ENCODE results near the gene GNA14. TPM values are rescaled to one million over a fixed set of nuclear protein-coding genes. Genes with fewer than 3 reads are reported as not detected.
"Not testable (repeated sequence)": the region's sequence is repeated elsewhere in the genome, so short reads cannot be mapped to it uniquely, and the experiment has no call there.

Gene GNA14
- total RNA-seq, 2 experiments from 2014 or later = not detected

DNA sequence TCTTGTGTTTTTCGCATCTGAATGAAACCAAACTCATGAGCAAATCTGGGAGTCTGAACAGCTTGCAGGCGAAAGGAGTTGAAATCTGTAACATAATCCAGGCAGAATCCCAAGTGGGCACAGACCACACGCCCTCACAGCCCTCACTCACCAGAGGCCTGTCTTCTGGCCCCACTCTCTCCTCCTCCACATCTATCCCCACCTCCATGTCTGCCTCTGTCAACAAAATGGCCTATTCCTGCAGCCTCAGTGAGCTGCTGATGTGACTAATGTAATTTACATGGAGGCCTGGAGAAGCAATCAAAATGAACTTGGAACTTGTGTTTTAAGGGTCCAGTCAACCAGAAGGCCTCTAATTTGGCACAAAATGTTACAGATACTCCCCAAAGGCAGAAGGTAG, 136.6 kb downstream of the GNA14 start:
- Mint-ChIP-seq H3K27me3 (peaks cover 4% of the 10 kb centered on the region), H3K4me3 (no peak overlapping the region), H3K4me1 (ENCODE audit: low read depth) (peaks cover 2% of the 10 kb centered on the region), H3K27ac (no peak overlapping the region), H3K9me3 (no peaks in the 10 kb centered on the region), H3K36me3 (no peaks in the 10 kb centered on the region)
- no peak for DNase-seq
- POLR2A ChIA-PET = no interaction called here
- intact Hi-C loops (cut with micrococcal nuclease) = no loop called here
- CTCF ChIA-PET = interaction anchor here (1.2 kb wide), 1 partner anchor 52 kb away, joined by 3 read pairs; no protein-coding TSS in a partner anchor

DNA sequence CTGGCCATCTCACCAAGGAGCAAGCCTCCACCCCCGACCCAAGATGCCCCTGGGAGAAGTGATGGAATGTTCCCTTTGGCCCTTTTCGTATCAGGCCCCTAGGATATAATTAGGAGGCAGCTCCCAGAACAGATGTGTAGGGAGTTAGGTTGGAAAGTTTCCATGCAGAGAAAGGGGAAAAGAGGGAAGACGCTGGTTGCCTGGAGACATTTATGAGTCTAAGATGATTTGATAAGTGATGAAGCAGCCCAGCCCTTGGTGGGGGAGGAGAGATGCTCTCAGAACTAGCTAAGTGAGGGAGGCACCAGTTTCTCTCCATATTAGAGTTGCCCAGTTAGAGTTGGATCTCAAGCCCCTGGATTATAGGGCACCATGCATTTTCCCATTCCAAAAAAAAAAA, 137.5 kb downstream of the GNA14 start:
- POLR2A ChIA-PET = no interaction called here
- H3K9me3 Mint-ChIP-seq = no peaks in the 10 kb centered on the region
- no peak for DNase-seq
- H3K36me3 Mint-ChIP-seq = no peaks in the 10 kb centered on the region
- CTCF ChIA-PET = interaction anchor here (1.2 kb wide), 1 partner anchor 51 kb away, joined by 3 read pairs; no protein-coding TSS in a partner anchor
- intact Hi-C loops (cut with micrococcal nuclease) = no loop called here
- H3K4me1 Mint-ChIP-seq (ENCODE audit: low read depth) = peaks cover 2% of the 10 kb centered on the region
- H3K4me3 Mint-ChIP-seq = no peak overlapping the region
- H3K27ac Mint-ChIP-seq = no peak overlapping the region
- H3K27me3 Mint-ChIP-seq = peaks cover 4% of the 10 kb centered on the region

DNA sequence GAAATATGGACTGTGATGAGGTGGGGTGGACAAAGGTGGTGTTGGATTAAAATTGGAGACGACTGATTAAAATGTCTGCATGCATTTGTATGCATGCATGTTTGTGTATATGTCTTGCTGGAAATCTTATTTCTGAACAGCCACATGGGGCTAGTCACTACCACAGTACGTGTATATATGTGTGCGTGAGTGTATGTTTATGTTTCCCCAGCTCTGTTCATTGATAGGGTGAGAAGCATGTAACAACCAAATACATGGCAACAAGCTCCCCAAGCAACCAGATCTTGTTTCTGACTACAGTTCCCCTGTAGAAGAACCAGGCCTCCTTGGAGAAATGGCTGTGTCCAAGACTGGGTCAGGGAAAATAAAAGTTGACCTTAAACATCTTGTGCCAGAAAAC, 139.7 kb downstream of the GNA14 start:
- no peak for DNase-seq
- intact Hi-C loops (cut with micrococcal nuclease) = no loop called here

GRCh38 chr9:77507212-77507961, 140.7 kb downstream of the GNA14 start:
- ChIA-PET POLR2A (no interaction called here), CTCF (no interaction called here)
- Mint-ChIP-seq H3K27ac (no peak overlapping the region), H3K36me3 (no peaks in the 10 kb centered on the region), H3K9me3 (no peaks in the 10 kb centered on the region), H3K4me1 (ENCODE audit: low read depth) (no peaks in the 10 kb centered on the region), H3K27me3 (peaks cover 4% of the 10 kb centered on the region), H3K4me3 (no peak overlapping the region)
- intact Hi-C loops (cut with micrococcal nuclease) = no loop called here
- no peak for DNase-seq

More for the DNA sequence above, 139.7 kb downstream of the GNA14 start:
- ChIA-PET CTCF (no interaction called here), POLR2A (no interaction called here)
- H3K9me3 Mint-ChIP-seq = no peaks in the 10 kb centered on the region
- no peaks in the 10 kb centered on the region for H3K4me1 Mint-ChIP-seq (ENCODE audit: low read depth)
- H3K4me3 Mint-ChIP-seq = no peak overlapping the region
- no peaks in the 10 kb centered on the region for H3K36me3 Mint-ChIP-seq
- no peak overlapping the region for H3K27ac Mint-ChIP-seq
- peaks cover 4% of the 10 kb centered on the region for H3K27me3 Mint-ChIP-seq

GRCh38 chr9:77505232-77505631, 142.9 kb downstream of the GNA14 start:
- POLR2A ChIA-PET = no interaction called here

GRCh38 chr9:77502568-77502967, 145.6 kb downstream of the GNA14 start:
- CTCF ChIA-PET = no interaction called here
- H3K36me3 Mint-ChIP-seq = no peaks in the 10 kb centered on the region
- peaks cover 4% of the 10 kb centered on the region for H3K27me3 Mint-ChIP-seq
- H3K4me3 Mint-ChIP-seq = no peak overlapping the region
- POLR2A ChIA-PET = no interaction called here
- no peak overlapping the region for H3K27ac Mint-ChIP-seq
- intact Hi-C loops (cut with micrococcal nuclease) = no loop called here
- no peaks in the 10 kb centered on the region for H3K4me1 Mint-ChIP-seq (ENCODE audit: low read depth)
- DNase-seq = no peak
- no peaks in the 10 kb centered on the region for H3K9me3 Mint-ChIP-seq

More at GRCh38 chr9:77505232-77505631, 142.9 kb downstream of the GNA14 start:
- no peak for DNase-seq
- no peak overlapping the region for H3K27ac Mint-ChIP-seq
- H3K4me1 Mint-ChIP-seq (ENCODE audit: low read depth) = no peaks in the 10 kb centered on the region
- no peaks in the 10 kb centered on the region for H3K36me3 Mint-ChIP-seq
- no peaks in the 10 kb centered on the region for H3K9me3 Mint-ChIP-seq
- CTCF ChIA-PET = no interaction called here
- intact Hi-C loops (cut with micrococcal nuclease) = no loop called here
- peaks cover 4% of the 10 kb centered on the region for H3K27me3 Mint-ChIP-seq
- no peak overlapping the region for H3K4me3 Mint-ChIP-seq

GRCh38 chr9:77498891-77499290, 149.2 kb downstream of the GNA14 start:
- Mint-ChIP-seq H3K4me1 (ENCODE audit: low read depth) (no peaks in the 10 kb centered on the region), H3K27me3 (no peaks in the 10 kb centered on the region), H3K36me3 (no peaks in the 10 kb centered on the region), H3K27ac (no peak overlapping the region), H3K9me3 (no peaks in the 10 kb centered on the region), H3K4me3 (no peak overlapping the region)
- ChIA-PET POLR2A (no interaction called here), CTCF (no interaction called here)
- no peak for DNase-seq
- intact Hi-C loops (cut with micrococcal nuclease) = no loop called here

DNA sequence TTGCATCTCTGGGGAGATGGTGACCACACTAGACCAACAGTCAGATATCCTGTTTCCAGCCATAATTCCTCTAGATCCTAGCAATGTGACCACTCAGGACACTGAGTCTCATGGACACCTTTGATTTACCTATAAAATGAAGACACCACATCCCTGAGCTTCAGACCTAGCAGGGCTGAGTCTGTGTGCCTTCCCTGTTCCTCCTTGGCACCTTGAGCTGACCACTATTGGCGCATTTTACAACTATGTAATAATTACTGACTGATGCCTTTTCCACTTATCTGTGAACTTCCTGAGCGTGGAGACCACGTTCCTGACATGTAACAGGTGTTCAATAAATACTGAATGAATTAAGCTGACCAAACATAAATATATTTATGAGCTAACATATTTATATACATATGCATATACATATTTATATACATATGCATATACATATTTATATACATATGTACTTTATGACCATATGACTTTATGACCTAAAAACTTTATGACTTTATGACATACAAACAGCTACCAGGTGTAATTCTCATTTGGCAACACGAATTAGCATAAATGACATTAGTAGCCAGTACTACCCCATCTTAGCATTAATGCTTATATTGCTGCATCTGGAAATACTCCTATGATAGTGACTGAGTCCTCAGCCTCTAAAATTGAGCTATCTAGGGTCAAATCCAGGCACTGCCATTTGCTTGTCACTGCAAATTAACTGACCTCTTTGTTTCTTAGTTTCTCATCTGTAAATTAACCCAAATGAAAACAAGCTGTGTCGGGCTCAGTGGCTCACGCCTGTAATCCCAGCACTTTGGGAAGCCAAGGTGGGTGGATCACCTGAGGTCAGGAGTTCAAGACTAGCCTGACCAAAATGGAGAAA, 150.6 kb downstream of the GNA14 start:
- H3K9me3 Mint-ChIP-seq = no peaks in the 10 kb centered on the region
- H3K4me1 Mint-ChIP-seq (ENCODE audit: low read depth) = no peaks in the 10 kb centered on the region
- DNase-seq = no peak
- no peaks in the 10 kb centered on the region for H3K27me3 Mint-ChIP-seq
- ChIA-PET POLR2A (no interaction called here), CTCF (interaction anchor here (0.7 to 2.0 kb wide), 4 partner anchors 10 to 363 kb away, joined by 3 to 9 read pairs (median 4); no protein-coding TSS in a partner anchor)
- no peak overlapping the region for H3K27ac Mint-ChIP-seq
- H3K4me3 Mint-ChIP-seq = no peak overlapping the region
- intact Hi-C loops (cut with micrococcal nuclease) = no loop called here
- no peaks in the 10 kb centered on the region for H3K36me3 Mint-ChIP-seq

- intact Hi-C loops (cut with micrococcal nuclease) = no loop called here
- Mint-ChIP-seq H3K27me3 (no peaks in the 10 kb centered on the region), H3K4me1 (ENCODE audit: low read depth) (no peaks in the 10 kb centered on the region), H3K36me3 (no peaks in the 10 kb centered on the region), H3K27ac (no peak overlapping the region), H3K9me3 (peaks cover 2% of the 10 kb centered on the region), H3K4me3 (no peak overlapping the region)
- ChIA-PET CTCF (interaction anchor here (0.9 to 2.0 kb wide), 2 partner anchors 39 kb away, joined by 3 to 9 read pairs; no protein-coding TSS in a partner anchor), POLR2A (no interaction called here)
- no peak for DNase-seq
Observed at GRCh38 chr9:77495834-77496671, 152.1 kb downstream of the GNA14 start.

DNA sequence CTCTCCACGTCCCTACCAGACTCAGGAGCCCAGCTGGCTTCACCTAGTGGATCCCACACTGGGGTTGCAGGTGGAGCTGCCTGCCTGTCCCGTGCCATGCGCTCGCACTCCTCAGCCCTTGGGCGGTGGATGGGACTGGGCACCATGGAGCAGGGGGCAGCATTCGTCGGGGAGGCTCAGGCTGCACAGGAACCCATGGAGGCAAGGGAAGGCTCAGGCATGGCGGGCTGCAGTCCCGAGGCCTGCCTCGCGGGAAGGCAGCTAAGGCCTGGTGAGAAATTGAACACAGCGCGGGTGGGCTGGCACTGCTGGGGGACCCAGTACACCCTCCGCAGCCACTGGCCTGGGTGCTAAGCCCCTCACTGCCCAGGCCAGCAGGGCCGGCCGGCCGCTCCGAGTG, 157.8 kb downstream of the GNA14 start:
- peaks cover 13% of the 10 kb centered on the region for H3K9me3 Mint-ChIP-seq
- intact Hi-C loops (cut with micrococcal nuclease); H3K36me3 Mint-ChIP-seq; H3K4me3 Mint-ChIP-seq; DNase-seq; H3K27ac Mint-ChIP-seq: not testable (repeated sequence)
- H3K4me1 Mint-ChIP-seq (ENCODE audit: low read depth) = peaks cover 17% of the 10 kb centered on the region
- ChIA-PET POLR2A (interaction anchor here (1.4 kb wide), 1 partner anchor 14 kb away, joined by 3 read pairs; no protein-coding TSS in a partner anchor), CTCF (interaction anchor here (1.6 to 6.5 kb wide), 3 partner anchors 14 to 545 kb away, joined by 4 to 132 read pairs (median 17); no protein-coding TSS in a partner anchor)
- peaks cover 18% of the 10 kb centered on the region for H3K27me3 Mint-ChIP-seq

GRCh38 chr9:77489405-77490163, 158.5 kb downstream of the GNA14 start:
- Mint-ChIP-seq H3K27me3 (peaks cover 19% of the 10 kb centered on the region), H3K4me1 (ENCODE audit: low read depth) (peaks cover 17% of the 10 kb centered on the region), H3K4me3 (peak overlapping the region; percentile 59), H3K9me3 (peaks cover 13% of the 10 kb centered on the region)
- H3K27ac Mint-ChIP-seq; DNase-seq; H3K36me3 Mint-ChIP-seq; intact Hi-C loops (cut with micrococcal nuclease): not testable (repeated sequence)
- ChIA-PET CTCF (interaction anchor here (1.2 to 6.5 kb wide), 6 partner anchors 13 to 546 kb away, joined by 4 to 132 read pairs (median 12); no protein-coding TSS in a partner anchor), POLR2A (interaction anchor here (0.6 to 1.4 kb wide), 2 partner anchors 13 to 249 kb away, joined by 3 to 6 read pairs; no protein-coding TSS in a partner anchor)
